ENCODE results near the gene ANXA3.

GRCh38 chr4:78512357-78512920 is 39.1 kb upstream of the ANXA3 start:
- no peak for TF ChIP-seq GATA2 (CRISPR knock-in tag; IDR thresholded peaks at IDR 0.05)
- no peak for TF ChIP-seq SMC3 (IDR thresholded peaks at IDR 0.05; ENCODE audit: low read depth, low read length)
- no peak for TF ChIP-seq YY1 (IDR thresholded peaks at IDR 0.05; ENCODE audit: low read depth)
- no peak for TF ChIP-seq GABPA (IDR thresholded peaks at IDR 0.05; ENCODE audit: low read depth)
- TF ChIP-seq CTCF (IDR thresholded peaks at IDR 0.05), result no peak
- TF ChIP-seq EP300 (IDR thresholded peaks at IDR 0.05; ENCODE audit: borderline replicate concordance in 1 of 2, low read depth in 1 of 2, low read length in 1 of 2), result no peak
- TF ChIP-seq EZH2phosphoT487 (IDR thresholded peaks at IDR 0.05; ENCODE audit: borderline replicate concordance, low read depth), result no peak
- TF ChIP-seq RFX5 (IDR thresholded peaks at IDR 0.05; ENCODE audit: low read length), result no peak
- no peak for TF ChIP-seq CHD2 (IDR thresholded peaks at IDR 0.05; ENCODE audit: low read length, partially characterized antibody)
